IPS-18a (cell line): ENCODE data around the gene LARP1.
"Not testable (repeated sequence)": the region's sequence is repeated elsewhere in the genome, so short reads cannot be mapped to it uniquely, and the experiment has no call there.

ENCODE experiments used
- H3K27ac ChIP-seq: one replicate; pipeline ENCODE4 v1.5.1; 2013; ENCODE audit warnings: low read length
- H3K27me3 ChIP-seq: one replicate; pipeline ENCODE4 v1.6.1; 2013; ENCODE audit warnings: mild to moderate bottlenecking, low read length; ENCODE audit not compliant: control insufficient read depth, insufficient read depth
- H3K36me3 ChIP-seq: one replicate; pipeline ENCODE4 v1.6.1; 2013; ENCODE audit warnings: low read depth, low read length; ENCODE audit not compliant: control insufficient read depth
- H3K4me1 ChIP-seq: one replicate; pipeline ENCODE4 v1.6.1; 2013; ENCODE audit warnings: low read depth, low read length; ENCODE audit not compliant: control insufficient read depth
- H3K4me3 ChIP-seq: one replicate; pipeline ENCODE4 v1.5.1; 2013; ENCODE audit warnings: low read length
- H3K9ac ChIP-seq: one replicate; pipeline ENCODE4 v1.6.1; 2013; ENCODE audit warnings: mild to moderate bottlenecking, low read length, moderate library complexity
- H3K9me3 ChIP-seq: one replicate; pipeline ENCODE4 v1.6.1; 2013; ENCODE audit warnings: low read depth, low read length; ENCODE audit not compliant: control insufficient read depth

LARP1 gene

DNA sequence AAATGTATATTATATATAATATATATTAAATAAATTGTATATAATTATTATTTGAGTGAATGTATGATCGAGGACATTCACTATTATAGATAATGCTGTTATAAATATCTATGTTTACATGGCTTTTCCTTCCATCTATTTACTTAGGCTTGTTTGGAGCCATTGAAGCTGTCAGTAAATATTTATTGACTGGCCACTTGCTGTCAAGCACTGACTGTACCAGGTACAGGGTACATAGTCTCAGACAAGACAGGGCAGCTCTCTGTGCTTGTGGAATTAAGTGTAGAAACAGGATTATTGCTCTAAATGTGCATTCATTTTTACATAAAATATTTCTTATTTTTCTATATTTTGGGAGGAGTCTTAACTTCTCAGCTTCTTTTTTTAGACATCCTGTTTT is 78.9 kb downstream of the LARP1 start:
- H3K4me1 ChIP-seq = no peaks in the 10 kb centered on the region
- H3K36me3 ChIP-seq = peaks cover 17% of the 10 kb centered on the region
- no peaks in the 10 kb centered on the region for H3K9me3 ChIP-seq
- no peak overlapping the region for H3K27ac ChIP-seq
- no peak overlapping the region for H3K9ac ChIP-seq
- no peak overlapping the region for H3K4me3 ChIP-seq
- H3K27me3 ChIP-seq = no peaks in the 10 kb centered on the region

DNA sequence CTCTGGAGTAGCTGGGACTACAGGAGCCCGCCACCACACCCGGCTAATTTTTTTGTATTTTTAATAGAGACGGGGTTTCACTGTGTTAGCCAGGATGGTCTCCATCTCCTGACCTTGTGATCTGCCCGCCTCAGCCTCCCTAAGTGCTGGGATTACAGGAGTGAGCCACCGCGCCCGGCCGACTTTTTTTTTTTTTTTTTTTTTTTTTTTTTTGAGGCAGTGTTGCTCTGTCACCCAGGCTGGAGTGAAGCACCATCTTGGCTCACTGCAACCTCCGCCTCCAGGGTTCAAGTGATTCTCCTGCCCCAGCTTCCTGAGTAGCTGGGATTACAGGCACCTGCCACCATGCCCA is 80.5 kb downstream of the LARP1 start:
- not testable (repeated sequence) for H3K27me3 ChIP-seq, H3K9ac ChIP-seq, H3K36me3 ChIP-seq, H3K4me1 ChIP-seq, H3K9me3 ChIP-seq, H3K4me3 ChIP-seq, H3K27ac ChIP-seq

DNA sequence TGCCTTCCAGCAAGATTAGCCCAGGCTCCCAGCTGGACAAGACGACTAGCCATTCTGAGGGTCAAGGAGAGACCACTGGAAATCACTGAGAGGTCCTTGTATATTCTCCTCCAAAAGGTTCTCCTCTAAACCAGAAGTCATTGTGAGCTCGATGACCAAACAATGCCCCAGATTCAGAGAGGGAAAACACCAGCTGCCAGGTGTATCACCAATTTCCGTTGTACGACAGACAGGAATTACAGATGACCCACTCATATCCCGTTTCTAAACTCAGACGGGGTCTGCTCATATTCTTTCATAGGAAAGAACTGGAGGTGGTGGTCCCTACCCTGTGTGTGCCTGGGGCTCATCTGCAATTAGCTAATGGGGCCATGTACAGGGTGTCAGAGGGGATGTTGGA is 81.0 kb downstream of the LARP1 start:
- no peaks in the 10 kb centered on the region for H3K4me1 ChIP-seq

DNA sequence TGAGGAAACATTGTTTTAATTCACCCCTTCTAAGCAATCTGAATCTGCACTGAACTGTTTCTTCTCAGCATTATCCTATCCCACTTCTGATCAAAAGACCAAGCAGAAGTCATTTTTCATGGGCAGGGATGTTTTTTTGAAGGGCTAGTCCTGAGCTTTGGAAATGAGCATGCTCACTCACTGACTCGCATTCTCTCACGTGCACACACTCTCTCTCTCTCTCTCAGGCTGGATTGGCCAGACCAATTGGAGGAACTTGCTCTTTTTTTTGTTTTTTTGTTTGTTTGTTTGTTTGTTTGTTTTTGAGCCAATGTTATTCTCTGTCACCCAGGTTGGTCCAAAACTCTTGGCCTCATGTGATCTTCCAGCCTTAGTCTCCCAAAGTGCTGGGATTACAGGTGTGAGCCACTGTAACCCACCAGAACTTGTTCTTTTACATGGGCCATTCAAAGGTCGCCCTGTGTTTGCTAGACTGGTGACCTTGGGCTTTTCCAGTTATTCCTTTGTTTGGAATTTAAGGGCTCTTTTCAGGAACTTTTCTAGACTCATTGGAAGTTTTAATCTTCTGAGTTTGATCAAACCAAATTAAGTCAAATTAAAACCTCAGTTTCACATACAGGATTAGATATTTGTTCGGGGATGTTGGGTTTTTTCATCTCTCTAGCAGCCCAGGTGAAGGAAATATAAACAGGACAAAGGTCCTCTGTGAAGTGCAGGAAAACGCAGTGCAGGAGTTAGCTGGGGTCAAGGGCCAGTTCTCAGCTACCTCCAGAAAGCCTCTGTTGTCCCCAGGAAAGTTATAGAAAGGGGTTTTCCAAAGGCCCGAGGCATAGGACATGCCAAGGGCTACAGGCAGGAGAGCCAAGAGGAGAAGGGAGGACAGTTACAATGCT is 82.1 kb downstream of the LARP1 start:
- Histone ChIP-seq H3K4me1 (no peaks in the 10 kb centered on the region), H3K36me3 (peaks cover 4% of the 10 kb centered on the region), H3K27me3 (no peaks in the 10 kb centered on the region), H3K4me3 (no peak overlapping the region), H3K27ac (no peak overlapping the region), H3K9ac (no peak overlapping the region), H3K9me3 (no peaks in the 10 kb centered on the region)

More for the DNA sequence above, 81.0 kb downstream of the LARP1 start:
- H3K36me3 ChIP-seq = peaks cover 10% of the 10 kb centered on the region
- H3K9me3 ChIP-seq = no peaks in the 10 kb centered on the region
- no peak overlapping the region for H3K9ac ChIP-seq
- no peak overlapping the region for H3K27ac ChIP-seq
- no peaks in the 10 kb centered on the region for H3K27me3 ChIP-seq
- no peak overlapping the region for H3K4me3 ChIP-seq

DNA sequence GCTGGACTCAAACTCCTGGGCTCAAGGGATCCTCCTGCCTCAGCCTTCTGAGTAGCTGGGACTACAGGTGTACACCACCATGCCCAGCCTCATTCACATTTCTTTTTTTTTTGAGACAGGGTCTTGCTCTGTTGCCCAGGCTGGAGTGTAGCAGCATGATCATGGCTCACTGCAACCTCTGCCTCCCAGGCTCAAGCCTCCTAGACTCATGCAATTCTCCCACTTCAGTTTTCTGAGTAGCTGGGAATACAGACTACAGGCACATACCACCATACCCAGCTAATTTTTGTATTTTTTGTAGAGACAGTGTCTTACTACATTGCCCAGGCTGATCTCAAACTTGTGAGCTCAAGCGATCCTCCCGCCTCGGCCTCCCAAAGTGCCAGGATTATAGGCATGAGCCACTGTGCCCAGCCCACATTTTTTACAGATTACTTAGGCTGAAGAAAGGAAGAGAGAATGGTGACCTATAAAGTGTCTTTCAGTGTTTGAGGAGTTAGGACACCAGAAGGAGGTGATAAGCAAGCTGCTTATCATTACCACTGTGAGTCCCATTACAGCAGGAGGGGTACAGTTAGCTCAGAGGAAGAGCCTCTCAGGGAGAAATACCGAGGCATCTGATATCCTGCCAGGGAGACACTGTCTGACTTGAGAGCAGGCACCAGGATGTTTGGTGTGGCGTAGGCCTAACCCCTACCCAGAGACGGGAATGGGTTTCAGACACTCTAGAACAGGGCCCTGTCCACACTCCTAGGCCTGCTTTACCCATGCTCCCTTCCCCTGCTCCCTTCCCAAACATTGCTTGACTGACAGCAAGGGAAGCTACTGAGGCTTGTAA is 85.5 kb downstream of the LARP1 start:
- no peaks in the 10 kb centered on the region for H3K4me1 ChIP-seq
- H3K4me3 ChIP-seq = no peak overlapping the region
- no peak overlapping the region for H3K9ac ChIP-seq
- H3K36me3 ChIP-seq = no peaks in the 10 kb centered on the region
- no peaks in the 10 kb centered on the region for H3K9me3 ChIP-seq
- H3K27ac ChIP-seq = no peak overlapping the region
- no peaks in the 10 kb centered on the region for H3K27me3 ChIP-seq

DNA sequence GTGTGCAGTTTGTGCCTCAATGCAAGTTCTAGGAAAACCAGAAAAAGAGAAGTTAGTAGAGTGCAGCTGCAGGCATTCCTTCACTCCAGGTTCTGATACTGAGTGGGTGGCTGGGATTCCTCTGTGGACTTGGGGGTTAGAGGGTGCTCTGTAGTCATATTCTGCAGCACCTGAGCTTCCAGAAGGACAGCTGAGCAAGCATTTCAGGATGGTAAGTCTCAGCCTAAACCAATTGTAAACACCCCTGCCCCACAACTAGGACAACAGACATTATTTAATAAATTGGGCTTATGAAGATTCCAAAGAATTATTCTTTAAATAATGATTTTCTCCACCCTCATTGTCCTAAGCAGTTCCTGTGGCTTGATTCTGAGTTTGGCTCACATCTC is 86.1 kb downstream of the LARP1 start:
- Histone ChIP-seq H3K9ac (no peak overlapping the region), H3K27ac (no peak overlapping the region), H3K4me3 (no peak overlapping the region), H3K4me1 (no peaks in the 10 kb centered on the region), H3K36me3 (no peaks in the 10 kb centered on the region), H3K27me3 (no peaks in the 10 kb centered on the region), H3K9me3 (no peaks in the 10 kb centered on the region)

DNA sequence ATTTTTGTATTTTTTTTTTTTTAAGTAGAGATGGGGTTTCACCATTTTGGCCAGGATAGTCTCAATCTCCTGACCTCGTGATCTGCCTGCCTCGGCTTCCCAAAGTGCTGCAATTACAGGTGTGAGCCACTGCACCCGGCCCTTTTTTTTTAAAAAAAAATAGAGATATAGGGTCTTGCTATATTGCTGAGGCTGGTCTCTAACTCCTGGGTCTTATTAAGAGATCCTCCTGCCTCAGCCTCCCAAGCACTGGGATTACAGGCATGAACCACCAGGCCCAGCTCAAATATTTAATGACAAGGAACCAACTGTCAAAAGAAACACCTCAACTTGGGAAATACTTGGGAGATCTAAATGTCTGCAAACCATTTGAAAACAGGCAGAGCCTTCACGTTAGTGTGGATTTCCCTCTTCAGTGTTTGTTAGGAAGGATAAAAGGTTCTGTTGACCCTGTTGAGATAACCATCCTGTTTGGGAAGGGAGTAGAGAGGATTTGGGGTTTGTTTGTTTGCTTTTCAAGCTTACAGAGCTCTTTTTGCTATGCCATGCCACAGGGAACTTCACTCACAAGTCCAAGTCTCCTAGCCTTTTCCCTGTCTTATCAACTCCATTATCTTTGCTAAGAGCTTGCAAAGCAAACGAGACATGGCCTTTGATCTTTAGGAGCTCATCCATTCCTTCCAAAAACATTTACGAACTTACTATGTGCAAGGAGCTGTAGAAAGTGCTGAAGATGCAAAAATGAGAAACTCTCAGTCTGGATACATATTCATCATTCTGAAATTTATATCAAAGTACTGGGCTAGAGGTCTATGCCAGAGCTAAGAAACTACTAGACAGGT is 87.7 kb downstream of the LARP1 start:
- Histone ChIP-seq H3K9ac (no peak overlapping the region), H3K27me3 (no peaks in the 10 kb centered on the region), H3K27ac (no peak overlapping the region), H3K36me3 (no peaks in the 10 kb centered on the region), H3K4me1 (no peaks in the 10 kb centered on the region), H3K9me3 (no peaks in the 10 kb centered on the region), H3K4me3 (no peak overlapping the region)

DNA sequence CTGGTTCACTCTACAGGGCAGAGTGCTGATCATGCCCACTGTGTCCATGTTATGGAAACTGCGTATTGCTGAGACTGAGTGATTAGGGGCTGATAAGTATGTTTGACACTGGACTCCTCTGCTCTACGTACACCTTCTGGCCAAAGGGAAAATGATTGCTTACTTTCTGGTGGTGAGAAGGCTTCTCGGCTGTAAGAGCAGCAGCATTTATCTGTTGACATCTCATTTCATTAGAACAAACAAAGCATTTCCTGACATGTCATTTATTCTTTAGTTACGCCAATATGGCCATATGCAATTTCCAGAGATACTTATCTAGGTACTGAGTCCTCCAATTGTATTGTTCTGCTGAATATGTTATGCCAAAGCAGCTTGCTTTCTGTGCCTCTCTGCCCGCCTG is 89.6 kb downstream of the LARP1 start:
- Histone ChIP-seq H3K9ac (no peak overlapping the region), H3K27ac (no peak overlapping the region), H3K9me3 (no peaks in the 10 kb centered on the region), H3K27me3 (no peaks in the 10 kb centered on the region), H3K4me1 (no peaks in the 10 kb centered on the region), H3K36me3 (no peaks in the 10 kb centered on the region), H3K4me3 (no peak overlapping the region)

DNA sequence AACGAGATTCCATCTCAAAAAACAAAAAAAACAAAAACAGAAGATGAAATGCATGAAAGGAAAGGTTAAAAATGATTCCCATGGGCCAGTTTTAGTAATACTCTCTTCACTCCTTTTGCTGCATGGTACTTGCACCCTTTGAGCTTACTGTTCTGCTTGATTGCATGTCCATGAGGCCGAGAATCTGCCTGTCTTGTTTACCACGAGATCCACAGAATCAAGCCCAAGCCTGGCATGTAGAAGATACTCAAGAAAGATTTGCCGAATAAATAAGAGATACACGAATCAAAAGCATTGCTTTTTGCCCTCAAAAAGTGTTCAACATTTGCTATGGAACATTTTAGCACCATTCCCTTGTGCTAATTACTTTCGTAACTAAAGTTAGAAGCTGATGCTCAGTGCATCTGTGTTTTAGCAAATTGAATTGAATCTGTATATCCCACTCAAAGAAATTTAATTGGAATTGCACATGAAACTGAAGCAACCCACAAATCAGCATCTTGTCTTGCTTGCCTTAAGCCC is 94.1 kb downstream of the LARP1 start:
- peaks cover 8% of the 10 kb centered on the region for H3K4me1 ChIP-seq
- H3K4me3 ChIP-seq = peak overlapping the region; percentile 68
- no peaks in the 10 kb centered on the region for H3K36me3 ChIP-seq
- H3K9me3 ChIP-seq = no peaks in the 10 kb centered on the region
- H3K27me3 ChIP-seq = no peaks in the 10 kb centered on the region
- no peak overlapping the region for H3K9ac ChIP-seq
- no peak overlapping the region for H3K27ac ChIP-seq

DNA sequence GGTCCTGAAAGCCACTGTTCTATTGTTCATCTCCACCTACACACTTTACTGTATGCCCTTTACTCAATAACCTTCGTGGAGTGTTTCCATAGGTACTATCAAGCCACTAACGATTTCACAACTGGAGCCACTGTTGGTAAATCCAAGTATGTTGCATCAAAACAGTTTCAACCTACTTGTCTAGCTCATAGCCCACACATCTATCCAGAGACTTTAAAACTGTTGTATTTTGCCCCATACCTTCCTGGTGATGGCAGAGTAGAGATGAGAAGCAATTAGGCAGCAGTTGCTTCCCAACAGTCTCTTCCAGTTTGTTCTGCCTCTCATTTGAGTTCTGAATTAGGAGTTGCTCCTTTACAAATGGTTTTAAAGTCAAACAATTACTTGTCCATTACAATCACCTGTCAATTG is 94.6 kb downstream of the LARP1 start:
- no peaks in the 10 kb centered on the region for H3K36me3 ChIP-seq
- H3K4me3 ChIP-seq = peak overlapping the region; percentile 68
- H3K27me3 ChIP-seq = no peaks in the 10 kb centered on the region
- peak overlapping the region; percentile 60 for H3K9ac ChIP-seq
- no peak overlapping the region for H3K27ac ChIP-seq
- H3K4me1 ChIP-seq = peaks cover 8% of the 10 kb centered on the region
- no peaks in the 10 kb centered on the region for H3K9me3 ChIP-seq
